ENCODE results near the gene SDR42E1.
A peak's percentile ranks its signal among the peaks of the same experiment; 100 is the strongest.

SDR42E1 gene

GRCh38 chr16:82017911-82018568 lies 6.8 kb upstream of the SDR42E1 start:
- TF ChIP-seq REST (IDR thresholded peaks at IDR 0.05; ENCODE audit: insufficient replicate concordance, low read depth): no peak
- TF ChIP-seq GABPA (IDR thresholded peaks at IDR 0.05; ENCODE audit: low read depth): no peak
- TF ChIP-seq POLR2AphosphoS5 (IDR thresholded peaks at IDR 0.05; ENCODE audit: low read depth): no peak
- TF ChIP-seq CTCF (IDR thresholded peaks at IDR 0.05; ENCODE audit: insufficient read depth, low read length): no peak
- no peak for TF ChIP-seq SPI1 (IDR thresholded peaks at IDR 0.05; ENCODE audit: borderline replicate concordance, low read depth)

GRCh38 chr16:82016964-82017363 lies 5.7 kb upstream of the SDR42E1 start:
- no peak overlapping the region for H3K27ac ChIP-seq (replicated peaks)
- H3K4me3 ChIP-seq (replicated peaks; ENCODE audit: insufficient read depth, low read length): no peak overlapping the region
- TF ChIP-seq REST (IDR thresholded peaks at IDR 0.05; ENCODE audit: insufficient replicate concordance, low read depth) (no peak), CTCF (IDR thresholded peaks at IDR 0.05; ENCODE audit: insufficient read depth, low read length) (no peak), GABPA (IDR thresholded peaks at IDR 0.05; ENCODE audit: low read depth) (no peak)
- no peak for DNase-seq (ENCODE audit: low read depth in 1 of 2, low spot score in 1 of 2)
- H3K27me3 ChIP-seq (ENCODE audit: insufficient read depth, poor library complexity, severe bottlenecking): peaks cover 11% of the 10 kb centered on the region

More at GRCh38 chr16:82017911-82018568, 6.8 kb upstream of the SDR42E1 start:
- H3K4me3 ChIP-seq (replicated peaks; ENCODE audit: insufficient read depth, low read length): no peak overlapping the region
- no peak overlapping the region for H3K27ac ChIP-seq (replicated peaks)
- peaks cover 10% of the 10 kb centered on the region for H3K27me3 ChIP-seq (ENCODE audit: insufficient read depth, poor library complexity, severe bottlenecking)
- no peak for DNase-seq (ENCODE audit: low read depth in 1 of 2, low spot score in 1 of 2)

GRCh38 chr16:82016263-82016662 lies 5.0 kb upstream of the SDR42E1 start:
- peak in 1 of 2 experiments; percentile 5 for DNase-seq (ENCODE audit: low read depth in 1 of 2, low spot score in 1 of 2)

More at GRCh38 chr16:82016263-82016662, 5.0 kb upstream of the SDR42E1 start:
- TF ChIP-seq SPI1 (IDR thresholded peaks at IDR 0.05; ENCODE audit: borderline replicate concordance, low read depth) (no peak), REST (IDR thresholded peaks at IDR 0.05; ENCODE audit: insufficient replicate concordance, low read depth) (no peak), CTCF (IDR thresholded peaks at IDR 0.05; ENCODE audit: insufficient read depth, low read length) (no peak), POLR2AphosphoS5 (IDR thresholded peaks at IDR 0.05; ENCODE audit: low read depth) (no peak), GABPA (IDR thresholded peaks at IDR 0.05; ENCODE audit: low read depth) (no peak)
- Histone ChIP-seq H3K4me3 (replicated peaks; ENCODE audit: insufficient read depth, low read length) (no peak overlapping the region), H3K27ac (replicated peaks) (no peak overlapping the region), H3K27me3 (ENCODE audit: insufficient read depth, poor library complexity, severe bottlenecking) (peaks cover 14% of the 10 kb centered on the region)
